ENCODE results near the gene NAALADL2.
"Not testable (repeated sequence)": the region's sequence is repeated elsewhere in the genome, so short reads cannot be mapped to it uniquely, and the experiment has no call there.

The NAALADL2 gene

GRCh38 chr3:175378348-175378747 lies 519.2 kb downstream of the NAALADL2 start:
- no peak for DNase-seq (ENCODE audit: low spot score)

GRCh38 chr3:175381685-175382084 lies 522.6 kb downstream of the NAALADL2 start:
- DNase-seq (ENCODE audit: low spot score), result no peak

DNA sequence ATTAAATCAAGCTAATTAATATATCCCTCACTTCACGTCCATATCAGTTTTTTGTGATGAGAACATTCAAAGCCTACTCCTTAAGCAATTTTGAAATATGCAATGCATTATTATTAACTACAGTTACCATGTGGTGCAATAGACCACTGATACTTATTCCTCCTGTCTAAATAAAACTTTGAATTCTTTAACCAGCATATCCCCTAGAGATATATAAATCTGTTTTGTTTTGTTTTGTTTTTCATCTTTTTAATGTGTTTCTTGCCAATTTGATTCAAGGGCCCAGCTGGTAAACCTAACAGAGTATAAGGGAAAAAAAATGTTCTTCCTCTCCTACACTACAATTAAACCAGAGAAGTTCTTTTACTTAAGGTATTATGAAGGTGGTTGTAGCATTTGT lies 524.2 kb downstream of the NAALADL2 start:
- no peak for DNase-seq (ENCODE audit: low spot score)

DNA sequence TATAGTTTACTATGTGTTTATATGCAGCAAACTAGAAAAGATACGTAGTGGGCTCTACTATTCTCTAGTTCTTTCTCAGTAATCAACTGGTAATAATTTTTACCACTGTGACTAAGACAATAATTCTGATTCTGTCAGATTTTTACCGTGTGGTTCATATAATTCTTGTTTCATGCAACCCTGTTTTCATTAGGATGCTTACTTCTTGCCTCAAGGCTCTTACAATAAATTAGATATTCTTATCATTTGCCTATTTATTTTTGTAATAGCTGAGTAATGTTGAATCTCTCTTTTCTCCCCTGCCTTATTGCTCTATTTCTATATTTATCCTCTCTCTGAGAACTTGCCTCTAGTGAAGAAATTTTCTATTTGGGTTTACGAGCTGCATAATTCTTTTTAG lies 524.7 kb downstream of the NAALADL2 start:
- DNase-seq (ENCODE audit: low spot score), result no peak

- DNase-seq (ENCODE audit: low spot score), result no peak
Observed at GRCh38 chr3:175384569-175384968, 525.4 kb downstream of the NAALADL2 start.

DNA sequence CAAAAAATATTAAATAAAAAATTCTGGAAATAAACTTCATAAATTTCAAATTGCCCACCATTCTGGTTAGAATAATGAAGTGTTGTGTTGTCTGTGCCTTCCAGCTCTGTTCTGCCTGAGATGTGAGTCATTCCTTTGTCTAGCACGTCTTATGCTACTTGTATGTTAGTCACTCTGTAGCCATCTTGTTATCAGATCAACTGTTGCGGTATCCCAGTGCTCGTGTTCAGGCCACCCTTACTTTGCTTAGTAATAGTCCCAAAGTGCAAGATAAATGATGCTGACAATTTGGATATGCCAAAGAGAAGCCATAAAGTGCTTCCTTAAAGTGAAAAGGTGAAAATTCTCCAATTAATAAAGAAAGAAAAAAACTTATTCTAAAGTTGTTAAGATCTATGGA lies 527.5 kb downstream of the NAALADL2 start:
- DNase-seq (ENCODE audit: low spot score), result no peak

GRCh38 chr3:175389560-175389959 lies 530.4 kb downstream of the NAALADL2 start:
- no peak for DNase-seq (ENCODE audit: low spot score)

DNA sequence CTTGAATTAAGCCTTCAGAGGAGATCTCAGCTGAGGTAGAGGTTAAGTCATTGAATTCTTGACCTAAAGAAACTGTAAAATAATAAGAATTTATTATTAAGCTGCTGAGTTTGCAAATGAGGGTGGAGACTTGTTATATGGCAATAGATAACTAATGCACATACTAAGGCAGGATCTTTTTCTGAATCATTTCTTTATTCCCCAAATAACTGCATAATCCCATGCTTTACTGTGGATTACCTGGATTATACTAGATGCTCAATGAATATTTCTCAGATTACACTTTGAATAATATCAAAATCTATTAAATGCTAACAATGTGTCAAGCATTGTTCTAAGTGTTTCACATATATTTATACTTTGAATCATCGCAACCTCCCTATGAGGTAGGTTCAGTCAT lies 532.5 kb downstream of the NAALADL2 start:
- no peak for DNase-seq (ENCODE audit: low spot score)

- DNase-seq (ENCODE audit: low spot score), result no peak
Observed at GRCh38 chr3:175392653-175393052, 533.5 kb downstream of the NAALADL2 start.

- DNase-seq (ENCODE audit: low spot score), result no peak
Observed at GRCh38 chr3:175397372-175397771, 538.2 kb downstream of the NAALADL2 start.

- no peak for DNase-seq (ENCODE audit: low spot score)
Observed at GRCh38 chr3:175398676-175399075, 539.5 kb downstream of the NAALADL2 start.

DNA sequence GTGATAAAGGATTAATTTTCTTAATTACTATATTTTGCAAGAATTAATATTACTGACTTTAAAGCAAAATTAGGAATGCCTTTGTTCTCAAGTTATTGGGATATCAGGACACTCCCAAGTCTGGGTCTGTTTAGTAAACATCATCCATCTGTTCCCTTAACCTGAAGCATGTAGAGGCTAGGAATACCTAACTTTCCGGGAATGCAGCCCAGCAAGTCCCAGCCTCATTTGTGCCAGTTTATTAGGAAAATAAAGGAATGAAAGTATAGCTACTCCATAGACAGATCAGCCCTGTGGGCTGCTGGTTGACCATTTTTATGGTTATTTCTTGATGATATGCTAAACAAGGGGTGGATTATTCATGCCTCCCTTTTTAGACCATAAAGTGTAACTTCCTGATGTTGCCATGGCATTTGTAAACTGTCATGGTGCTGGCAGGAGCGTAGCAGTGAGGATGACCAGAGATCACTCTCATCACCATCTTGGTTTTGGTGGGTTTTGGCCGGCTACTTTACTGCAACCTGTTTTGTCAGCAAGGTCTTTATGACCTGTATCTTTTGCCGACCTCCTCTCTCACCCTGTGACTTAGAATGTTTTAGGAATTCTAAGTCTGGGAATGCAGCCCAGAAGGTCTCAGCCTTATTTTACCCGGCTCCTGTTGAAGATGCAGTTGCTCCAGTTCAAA lies 540.2 kb downstream of the NAALADL2 start:
- no peak for DNase-seq (ENCODE audit: low spot score)

DNA sequence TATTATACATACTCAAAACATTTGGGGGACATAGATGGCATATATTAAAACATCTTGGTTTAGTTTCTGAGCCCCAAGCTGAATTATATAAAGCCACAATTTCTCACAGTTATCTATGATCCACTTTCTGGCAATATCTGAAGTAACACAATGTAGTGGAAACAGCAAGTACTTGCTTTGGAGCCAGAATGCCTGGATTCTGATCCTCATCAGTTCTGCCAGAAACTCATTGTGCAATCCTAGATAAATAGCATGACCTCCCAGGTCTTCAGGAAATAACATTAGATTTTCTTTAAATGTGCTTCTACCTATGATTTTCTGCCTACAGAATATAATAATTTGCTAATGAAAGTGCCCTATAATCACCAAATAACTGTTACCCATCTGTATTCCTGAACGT lies 544.9 kb downstream of the NAALADL2 start:
- no peak for DNase-seq (ENCODE audit: low spot score)

- DNase-seq (ENCODE audit: low spot score), result no peak
Observed at GRCh38 chr3:175404621-175405020, 545.5 kb downstream of the NAALADL2 start.

- DNase-seq (ENCODE audit: low spot score), result no peak
Observed at GRCh38 chr3:175410251-175410650, 551.1 kb downstream of the NAALADL2 start.

- DNase-seq (ENCODE audit: low spot score), result no peak
Observed at GRCh38 chr3:175411405-175411804, 552.3 kb downstream of the NAALADL2 start.

GRCh38 chr3:175411946-175412345 lies 552.8 kb downstream of the NAALADL2 start:
- no peak for DNase-seq (ENCODE audit: low spot score)

DNA sequence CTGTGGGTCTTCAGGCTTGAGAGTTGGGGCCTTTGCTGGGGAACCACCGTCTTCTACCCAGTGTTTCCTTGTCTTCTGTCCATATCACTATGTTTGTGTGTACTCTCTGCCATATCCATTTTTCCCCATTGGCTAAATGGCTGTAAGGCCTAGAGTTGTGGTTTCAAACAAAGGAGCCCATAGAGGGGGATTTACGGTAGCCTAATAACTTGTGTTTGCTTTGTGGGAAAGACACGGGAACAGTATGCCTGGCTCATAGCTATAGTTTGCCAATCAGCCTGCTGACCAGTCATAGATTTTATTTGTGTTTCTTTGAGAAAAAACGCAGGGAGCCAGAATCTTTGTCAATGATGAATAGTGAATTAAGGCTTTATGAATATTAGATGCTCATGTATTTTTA lies 554.8 kb downstream of the NAALADL2 start:
- no peak for DNase-seq (ENCODE audit: low spot score)

DNA sequence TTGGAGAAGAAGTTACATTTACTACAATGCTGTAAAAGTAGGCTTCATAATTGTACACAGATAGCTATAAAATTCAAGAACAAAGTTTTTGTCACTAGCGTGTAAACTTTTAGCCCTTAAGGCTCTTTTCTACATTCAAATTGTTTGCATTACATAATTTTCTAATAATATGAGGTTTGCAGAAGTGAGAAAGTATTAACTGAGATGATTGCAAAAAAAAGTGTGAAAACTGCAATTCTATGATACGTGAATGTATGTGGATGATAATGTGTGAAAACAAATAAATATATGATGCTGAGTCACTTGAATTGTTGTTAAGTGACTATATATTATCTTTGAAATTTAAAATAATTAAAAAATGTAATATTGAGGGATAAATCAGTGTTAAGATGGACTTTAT lies 557.5 kb downstream of the NAALADL2 start:
- DNase-seq (ENCODE audit: low spot score), result no peak

DNA sequence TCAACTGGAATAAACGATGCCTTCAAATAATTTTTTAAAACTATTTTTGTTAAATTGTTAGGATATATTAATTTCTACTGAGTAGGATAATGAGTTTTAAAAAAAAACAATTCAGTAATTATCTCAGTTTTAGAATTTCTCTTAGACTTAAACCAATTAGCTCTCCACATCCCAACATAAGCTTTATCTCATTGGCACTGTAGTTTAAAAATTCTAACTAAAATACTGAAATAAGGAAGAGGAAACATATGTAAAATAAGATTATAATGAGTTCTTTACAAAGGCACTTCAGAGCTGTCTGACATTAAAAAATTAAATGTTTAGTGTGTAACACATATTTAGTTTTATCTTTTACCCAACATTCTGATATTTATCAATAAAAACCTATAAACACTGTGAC lies 558.3 kb downstream of the NAALADL2 start:
- DNase-seq (ENCODE audit: low spot score), result no peak

DNA sequence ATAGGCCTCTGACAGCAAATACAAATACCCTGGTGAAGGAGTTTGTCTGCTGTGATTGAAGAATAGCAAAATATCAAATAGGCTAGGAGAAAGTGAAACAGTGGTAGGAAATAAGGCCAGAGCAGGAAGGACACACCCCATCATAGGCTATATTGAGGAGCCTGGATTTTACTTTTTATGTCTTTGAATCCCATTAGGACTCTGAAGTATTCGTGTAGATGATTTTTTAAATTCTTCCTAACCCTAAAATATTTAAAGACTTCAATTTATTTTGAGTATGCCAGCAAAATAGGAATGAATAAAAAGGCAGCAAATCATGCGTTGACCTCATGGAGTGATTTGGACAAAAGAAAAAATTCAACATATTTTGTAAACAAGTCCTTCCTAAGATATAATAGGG lies 562.8 kb downstream of the NAALADL2 start:
- DNase-seq (ENCODE audit: low spot score), result no peak

GRCh38 chr3:175422744-175423143 lies 563.6 kb downstream of the NAALADL2 start:
- no peak for DNase-seq (ENCODE audit: low spot score)

GRCh38 chr3:175423848-175424247 lies 564.7 kb downstream of the NAALADL2 start:
- DNase-seq (ENCODE audit: low spot score), result not testable (repeated sequence)

GRCh38 chr3:175426805-175427204 lies 567.7 kb downstream of the NAALADL2 start:
- DNase-seq (ENCODE audit: low spot score), result no peak

- no peak for DNase-seq (ENCODE audit: low spot score)
Observed at GRCh38 chr3:175428466-175428865, 569.3 kb downstream of the NAALADL2 start.

Measured in activated CD4-positive, alpha-beta T cell treated with anti-CD3 and anti-CD28 coated beads, Interleukin-2, Interleukin-4, amounts not matched to agents 100 ng/mL and 50 ng/mL, durations not matched to agents 16 hours and 8 hours (primary cell).